ENCODE measurements around the gene DNASE1L3.

DNA sequence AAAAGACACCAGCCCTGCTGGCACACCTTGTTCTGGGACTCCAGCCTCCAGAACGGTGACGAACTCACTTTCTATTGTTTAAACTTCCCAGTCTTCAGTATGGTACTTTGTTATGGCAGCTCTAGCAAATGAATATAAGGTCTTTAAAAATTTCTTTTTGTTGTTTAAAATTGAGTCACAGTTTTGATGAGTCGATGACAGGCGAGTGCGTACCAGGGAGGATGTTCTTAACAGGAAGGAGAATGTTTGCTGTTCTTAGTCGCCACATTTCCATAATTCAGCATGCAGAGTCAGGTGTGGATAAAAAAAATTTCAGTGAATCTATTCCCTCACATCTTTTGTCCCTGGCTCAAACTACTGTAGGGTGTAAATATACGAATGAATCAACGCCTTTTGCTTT is 12.4 kb downstream of the DNASE1L3 start:
- TF ChIP-seq, protein P1, sequence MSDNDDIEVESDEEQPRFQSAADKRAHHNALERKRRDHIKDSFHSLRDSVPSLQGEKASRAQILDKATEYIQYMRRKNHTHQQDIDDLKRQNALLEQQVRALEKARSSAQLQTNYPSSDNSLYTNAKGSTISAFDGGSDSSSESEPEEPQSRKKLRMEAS (IDR thresholded peaks at IDR 0.05) = no peak
- TF ChIP-seq, protein P2, sequence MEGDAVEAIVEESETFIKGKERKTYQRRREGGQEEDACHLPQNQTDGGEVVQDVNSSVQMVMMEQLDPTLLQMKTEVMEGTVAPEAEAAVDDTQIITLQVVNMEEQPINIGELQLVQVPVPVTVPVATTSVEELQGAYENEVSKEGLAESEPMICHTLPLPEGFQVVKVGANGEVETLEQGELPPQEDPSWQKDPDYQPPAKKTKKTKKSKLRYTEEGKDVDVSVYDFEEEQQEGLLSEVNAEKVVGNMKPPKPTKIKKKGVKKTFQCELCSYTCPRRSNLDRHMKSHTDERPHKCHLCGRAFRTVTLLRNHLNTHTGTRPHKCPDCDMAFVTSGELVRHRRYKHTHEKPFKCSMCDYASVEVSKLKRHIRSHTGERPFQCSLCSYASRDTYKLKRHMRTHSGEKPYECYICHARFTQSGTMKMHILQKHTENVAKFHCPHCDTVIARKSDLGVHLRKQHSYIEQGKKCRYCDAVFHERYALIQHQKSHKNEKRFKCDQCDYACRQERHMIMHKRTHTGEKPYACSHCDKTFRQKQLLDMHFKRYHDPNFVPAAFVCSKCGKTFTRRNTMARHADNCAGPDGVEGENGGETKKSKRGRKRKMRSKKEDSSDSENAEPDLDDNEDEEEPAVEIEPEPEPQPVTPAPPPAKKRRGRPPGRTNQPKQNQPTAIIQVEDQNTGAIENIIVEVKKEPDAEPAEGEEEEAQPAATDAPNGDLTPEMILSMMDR (IDR thresholded peaks at IDR 0.05; ENCODE audit: low read depth, low read length, missing input control) = no peak
